Endothelial cell of umbilical vein (primary cell): Measurements from ENCODE around the gene FXYD3. TPM values are rescaled to one million over a fixed set of nuclear protein-coding genes. Genes with fewer than 3 reads are reported as not detected.

Experiments
- BruUV-seq: library from RNA; stranded (reverse); fragments of 400-500 nt; replicated peaks from 2 replicates; lab custom pipeline; 2021; lab: Mats Ljungman, UMichigan
- CTCF ChIA-PET: fragments of 300-600, 350-600 bp; sonication (Branson Sonifier 250); formaldehyde crosslinking; loops from one replicate; lab custom pipeline; 2021; ENCODE audit warnings: antibody characterized with exemption, inconsistent platforms; lab: Charles Lee
- POLR2A ChIA-PET: fragments of 300-600, 350-600 bp; sonication (Branson Sonifier 250); formaldehyde crosslinking; loops from one replicate; lab custom pipeline; 2021; ENCODE audit warnings: antibody characterized with exemption, inconsistent platforms; lab: Charles Lee
- DNase-seq: peaks from one replicate; pipeline ENCODE4 v3.0.0-alpha.2; 2011; ENCODE audit warnings: low read depth, low spot score
- FAIRE-seq: peaks from 2 replicates; lab custom pipeline; 2011; peaks lifted over from hg19 to GRCh38; lab: Jason Lieb, UNC
- H2AFZ ChIP-seq: 2 replicates; pipeline ENCODE4 v1.6.0; 2012; ENCODE audit warnings: low read depth, low read length, control low read depth, inconsistent platforms
- H3K27ac ChIP-seq: 2 replicates; pipeline ENCODE4 v1.5.1; 2011; ENCODE audit warnings: low read depth, mild to moderate bottlenecking, control low read depth, low read length, moderate library complexity; ENCODE audit not compliant: insufficient read depth
- H3K27me3 ChIP-seq, 2 experiments: 2 replicates each; pipeline versions ENCODE4 v1.6.0 to v1.6.1; 2011; ENCODE audit warnings: low read length in 2 of 2, mixed read lengths in 1 of 2; ENCODE audit not compliant: control insufficient read depth in 2 of 2, insufficient read depth in 2 of 2
- H3K36me3 ChIP-seq, 2 experiments: 2 replicates in 1 of 2; 3 replicates in 1 of 2; pipeline ENCODE4 v1.5.1; 2011; ENCODE audit warnings: low read length in 2 of 2, mild to moderate bottlenecking in 1 of 2, moderate library complexity in 1 of 2; ENCODE audit not compliant: control insufficient read depth in 2 of 2, insufficient read depth in 2 of 2; ENCODE audit errors: extremely low read depth in 1 of 2
- H3K4me1 ChIP-seq: 3 replicates; pipeline ENCODE4 v1.5.1; 2011; ENCODE audit warnings: mild to moderate bottlenecking, low read length; ENCODE audit not compliant: control insufficient read depth, insufficient read depth; ENCODE audit errors: extremely low read depth
- H3K4me2 ChIP-seq: 2 replicates; pipeline ENCODE4 v1.6.1; 2011; ENCODE audit warnings: low read length, control low read depth, mixed read lengths; ENCODE audit not compliant: insufficient read depth
- H3K4me3 ChIP-seq, 3 experiments: fragments of 200-600 bp in 1 of 3; sonication (generic), shearing (Covaris generic) in 1 of 3; replicated peaks in 1 of 3; 2 replicates each; pipeline ENCODE4 v1.5.1; 2011 to 2016; ENCODE audit warnings: control low read depth in 3 of 3, low read length in 3 of 3, mild to moderate bottlenecking in 2 of 3, inconsistent platforms in 1 of 3, low read depth in 1 of 3, moderate library complexity in 1 of 3; ENCODE audit not compliant: insufficient read depth in 1 of 3
- H3K79me2 ChIP-seq: 2 replicates; pipeline ENCODE4 v1.6.0; 2012; ENCODE audit warnings: low read length, inconsistent platforms; ENCODE audit not compliant: control insufficient read depth, insufficient read depth
- H3K9ac ChIP-seq: replicated peaks from 2 replicates; pipeline ENCODE3; 2011; ENCODE audit warnings: low read length, control low read depth; ENCODE audit not compliant: insufficient read depth; ENCODE audit errors: extremely low read depth
- H3K9me1 ChIP-seq: replicated peaks from 3 replicates; pipeline ENCODE4 v1.6.0; 2011; ENCODE audit warnings: mild to moderate bottlenecking, low read length; ENCODE audit not compliant: control insufficient read depth, insufficient read depth; ENCODE audit errors: extremely low read depth
- H3K9me3 ChIP-seq: replicated peaks from 2 replicates; pipeline ENCODE4 v1.5.1; 2012; ENCODE audit warnings: low read length, inconsistent platforms; ENCODE audit not compliant: control insufficient read depth, insufficient read depth
- H4K20me1 ChIP-seq: replicated peaks from 2 replicates; pipeline ENCODE3; 2011; ENCODE audit warnings: mild to moderate bottlenecking, low read length; ENCODE audit not compliant: control insufficient read depth, insufficient read depth; ENCODE audit errors: extremely low read depth
- CTCF ChIP-seq, 2 donors: IDR thresholded peaks; 1 replicate in 1 of 2; 2 replicates in 1 of 2; pipeline ENCODE4 v1.5.1; 2011; ENCODE audit warnings: low read length in 2 of 2, mild to moderate bottlenecking in 2 of 2, moderate library complexity in 2 of 2, control low read depth in 1 of 2, inconsistent platforms in 1 of 2, low read depth in 1 of 2; ENCODE audit not compliant: insufficient read depth in 1 of 2; ENCODE audit errors: extremely low read depth in 1 of 2
- EZH2 ChIP-seq: IDR thresholded peaks from 2 replicates; pipeline ENCODE4 v1.6.1; 2012; ENCODE audit warnings: borderline replicate concordance, low read depth, mild to moderate bottlenecking, moderate library complexity, low read length, inconsistent platforms; ENCODE audit not compliant: severe bottlenecking
- FOS ChIP-seq: IDR thresholded peaks from 2 replicates; pipeline ENCODE4 v1.6.1; 2011; ENCODE audit warnings: mild to moderate bottlenecking, low read length, moderate library complexity, borderline replicate concordance; ENCODE audit not compliant: insufficient read depth
- GATA2 ChIP-seq: IDR thresholded peaks from 2 replicates; pipeline ENCODE4 v1.7.0; 2011; ENCODE audit warnings: low read depth, mild to moderate bottlenecking, moderate library complexity, mixed read lengths, low read length; ENCODE audit not compliant: insufficient read length, insufficient read depth
- JUN ChIP-seq: IDR thresholded peaks from 2 replicates; pipeline ENCODE4 v1.6.1; 2011; ENCODE audit warnings: borderline replicate concordance, low read depth; ENCODE audit not compliant: insufficient read length, insufficient read depth
- MAX ChIP-seq: IDR thresholded peaks from 2 replicates; pipeline ENCODE4 v1.6.1; 2011; ENCODE audit not compliant: insufficient read depth, insufficient read length
- MYC ChIP-seq: IDR thresholded peaks from one replicate; pipeline ENCODE4 v1.6.1; 2011; ENCODE audit warnings: mild to moderate bottlenecking, low read depth, low read length
- POLR2A ChIP-seq: IDR thresholded peaks from 2 replicates; pipeline ENCODE4 v1.6.1; 2012; ENCODE audit warnings: low read depth, mild to moderate bottlenecking, control low read depth, low read length
- POLR2AphosphoS5 ChIP-seq: IDR thresholded peaks from 2 replicates; pipeline ENCODE4 v1.6.1; 2012; ENCODE audit warnings: low read depth, mild to moderate bottlenecking, control low read depth, low read length, moderate library complexity; ENCODE audit not compliant: insufficient read depth
- dilution Hi-C: fragments of 300-500 bp; cut with MboI; formaldehyde crosslinking; loops from one replicate; pipeline ENCODE4 v1.15.0; 2019; ENCODE audit warnings: low sequenced_read_pairs; ENCODE audit not compliant: extremely low pct_ligation_motif_present
- intact Hi-C: fragments of 100-400 bp; cut with micrococcal nuclease; formaldehyde crosslinking; loops from one replicate; pipeline ENCODE4 v1.10.0; 2022
- polyA plus RNA-seq, 4 experiments: library from polyadenylated mRNA; depleted of rRNA in 3 of 4; stranded (reverse) in 3 of 4; unstranded in 1 of 4; fragments of >200 nt; gene quantifications; 2 replicates each; pipeline versions ENCODE4 v1.2.1 to v1.2.3, GENCODE V29; 2011 to 2012; ENCODE audit warnings: missing spikeins in 1 of 4
- total RNA-seq: library from RNA; stranded (reverse); gene quantifications from 2 replicates; pipeline ENCODE4 v1.2.3, GENCODE V29; 2021

FXYD3 gene
- total and polyA plus RNA-seq, 2 donors (not counting 3 experiments of a cell fraction or from before 2014, with no cell fraction given) = not detected

- ChIA-PET POLR2A (no interaction called here), CTCF (interaction anchor here (0.8 kb wide), 2 partner anchors 9 to 94 kb away, joined by 3 to 5 read pairs; no protein-coding TSS in a partner anchor)
- Histone ChIP-seq H3K79me2 (peaks cover 22% of the 10 kb centered on the region), H3K4me1 (peaks cover 1% of the 10 kb centered on the region), H3K4me3 (no peak overlapping the region), H3K36me3 (peaks cover 35 to 39% of the 10 kb centered on the region in 2 experiments), H3K27ac (no peak overlapping the region), H3K9ac (no peak overlapping the region), H3K9me3 (peaks cover 5% of the 10 kb centered on the region), H2AFZ (no peak overlapping the region), H4K20me1 (no peaks in the 10 kb centered on the region), H3K9me1 (no peaks in the 10 kb centered on the region), H3K4me2 (no peak overlapping the region), H3K27me3 (no peaks in the 10 kb centered on the region)
- no peak for FAIRE-seq
- no TSS peak for BruUV-seq
- dilution Hi-C loops (no loop called here), intact Hi-C loops (no loop called here)
- TF ChIP-seq MAX (no peak), JUN (no peak), GATA2 (no peak), FOS (no peak), MYC (no peak)
- no peak for DNase-seq
Observed at GRCh38 chr19:35161434-35161743, 45.8 kb downstream of the FXYD3 start.

- H4K20me1 ChIP-seq = no peaks in the 10 kb centered on the region
- H3K4me3 ChIP-seq = no peak overlapping the region
- TF ChIP-seq FOS (no peak), POLR2AphosphoS5 (no peak), JUN (no peak), EZH2 (no peak), GATA2 (no peak), MYC (no peak), CTCF (IDR thresholded peaks at IDR 0.05; ENCODE audit: extremely low read depth in 1 of 2, insufficient read depth in 1 of 2, low read depth in 1 of 2, low read length in 2 of 2) (no peak), POLR2A (no peak), MAX (no peak)
- BruUV-seq = no TSS peak
- intact Hi-C loops (no loop called here), dilution Hi-C loops (no loop called here)
- peaks cover 34 to 42% of the 10 kb centered on the region in 2 experiments for H3K36me3 ChIP-seq
- no peak overlapping the region for H2AFZ ChIP-seq
- H3K79me2 ChIP-seq = peaks cover 10% of the 10 kb centered on the region
- no peak for DNase-seq
- H3K4me2 ChIP-seq = no peak overlapping the region
- H3K9me3 ChIP-seq = peaks cover 5% of the 10 kb centered on the region
- H3K27ac ChIP-seq = no peak overlapping the region
- no peaks in the 10 kb centered on the region for H3K27me3 ChIP-seq
- ChIA-PET CTCF (interaction anchor here (1.3 kb wide), 1 partner anchor 9 kb away, joined by 5 read pairs; the partner anchor contains the start of gene FXYD5), POLR2A (interaction anchor here (0.9 kb wide), 1 partner anchor 13 kb away, joined by 3 read pairs; no protein-coding TSS in a partner anchor)
- H3K9ac ChIP-seq = no peak overlapping the region
- FAIRE-seq = no peak
- no peaks in the 10 kb centered on the region for H3K4me1 ChIP-seq
- no peaks in the 10 kb centered on the region for H3K9me1 ChIP-seq
Observed at GRCh38 chr19:35162471-35163326, 47.1 kb downstream of the FXYD3 start.
